Activated CD4-positive, CD25-positive, alpha-beta regulatory T cell treated with anti-CD3 and anti-CD28 coated beads, Interleukin-2, amount 50 U/mL, for 24 hours (primary cell): ENCODE data around the gene ZNF460.
A peak's percentile ranks its signal among the peaks of the same experiment; 100 is the strongest.

ENCODE experiments used
- ATAC-seq, 2 donors: fragments of 150-1000 bp; cut with Tn5 transposase; one replicate each; pipeline ENCODE4 v1.10.0; 2021; ENCODE audit warnings: mild to moderate bottlenecking in 1 of 2, moderate library complexity in 1 of 2

The ZNF460 gene

DNA sequence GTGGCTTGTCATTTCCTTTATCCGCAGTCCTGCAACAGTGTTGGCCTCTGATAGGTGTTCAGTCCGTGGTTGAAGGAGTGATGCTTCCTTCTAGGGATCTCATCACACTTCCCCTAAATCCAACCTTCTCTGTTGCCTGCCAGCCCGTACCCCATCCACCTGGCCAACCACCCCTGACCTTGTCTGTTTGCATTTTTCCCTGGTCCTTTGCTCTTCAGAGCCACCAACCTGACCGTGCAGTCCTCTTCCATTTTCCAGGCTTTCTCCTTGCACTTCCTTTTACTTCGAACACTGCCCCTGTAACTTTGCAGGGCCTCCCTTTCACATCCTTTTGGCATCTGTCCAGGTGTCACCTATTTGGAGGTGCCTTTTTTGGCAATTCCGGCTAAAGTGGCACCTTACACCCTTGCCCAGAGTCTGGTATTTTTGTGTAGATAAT is 696 bp downstream of the ZNF460 start:
- ATAC-seq = no peak

DNA sequence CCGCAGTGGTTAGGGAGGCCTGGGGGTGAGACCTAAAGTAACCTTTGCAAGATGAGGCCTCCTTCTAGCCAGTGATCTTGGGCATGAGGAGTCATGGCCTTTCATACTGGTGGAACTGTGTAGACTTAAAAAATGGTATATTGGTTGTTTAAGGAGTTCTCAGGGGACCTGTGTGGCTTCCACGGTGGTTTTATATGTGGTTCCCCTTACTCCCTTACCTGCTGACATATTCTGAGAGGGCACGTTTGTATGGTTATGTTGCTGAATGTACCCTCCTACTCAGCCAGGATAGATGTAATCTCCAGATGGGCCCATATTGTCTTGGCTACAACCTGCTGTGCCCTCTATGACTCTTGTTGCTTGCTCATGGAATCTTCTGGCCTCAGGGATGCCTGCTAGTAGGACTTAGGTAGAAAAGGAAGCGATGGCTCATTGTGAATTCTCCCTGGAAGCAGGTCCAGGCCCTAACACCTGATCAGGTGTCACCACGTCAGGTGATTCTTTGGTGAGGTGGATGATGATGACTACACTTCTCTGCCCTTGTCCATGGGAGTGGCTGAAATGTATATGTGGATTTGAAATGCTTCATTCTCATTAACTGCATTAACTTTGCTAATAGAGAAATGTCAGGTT is 1.8 kb downstream of the ZNF460 start:
- ATAC-seq = no peak

GRCh38 chr19:57288373-57288772 is 8.1 kb downstream of the ZNF460 start:
- ATAC-seq = no peak

DNA sequence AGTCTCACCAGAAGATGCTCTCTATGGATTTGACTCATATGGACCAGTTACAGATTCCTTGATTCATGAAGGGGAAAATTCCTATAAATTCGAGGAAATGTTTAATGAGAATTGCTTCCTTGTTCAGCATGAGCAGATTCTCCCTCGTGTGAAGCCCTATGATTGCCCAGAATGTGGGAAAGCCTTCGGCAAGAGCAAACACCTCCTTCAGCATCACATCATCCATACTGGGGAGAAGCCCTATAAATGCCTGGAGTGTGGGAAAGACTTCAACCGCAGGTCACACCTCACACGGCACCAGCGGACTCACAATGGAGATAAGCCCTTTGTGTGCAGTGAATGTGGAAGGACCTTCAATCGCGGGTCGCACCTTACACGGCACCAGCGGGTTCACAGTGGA is 10.7 kb downstream of the ZNF460 start:
- ATAC-seq = no peak

DNA sequence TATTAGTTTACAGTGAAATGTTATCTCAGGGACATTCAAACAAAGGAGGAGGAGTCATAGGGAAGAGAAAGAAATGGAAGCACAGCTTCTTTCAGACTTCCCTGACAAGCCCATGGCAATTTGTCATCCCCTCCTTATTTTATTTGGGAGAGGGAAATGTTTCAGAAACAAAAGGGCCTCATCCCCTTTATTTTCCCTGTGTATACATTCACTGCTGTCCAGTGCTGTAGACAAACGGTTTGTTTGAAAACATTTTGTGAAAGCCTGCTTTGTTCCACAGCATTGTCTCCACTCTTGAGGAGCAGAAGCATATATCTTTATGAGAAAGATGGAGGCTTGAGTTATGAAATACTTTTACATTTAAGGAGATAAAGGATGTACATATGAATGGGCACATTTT is 12.3 kb downstream of the ZNF460 start:
- no peak for ATAC-seq

DNA sequence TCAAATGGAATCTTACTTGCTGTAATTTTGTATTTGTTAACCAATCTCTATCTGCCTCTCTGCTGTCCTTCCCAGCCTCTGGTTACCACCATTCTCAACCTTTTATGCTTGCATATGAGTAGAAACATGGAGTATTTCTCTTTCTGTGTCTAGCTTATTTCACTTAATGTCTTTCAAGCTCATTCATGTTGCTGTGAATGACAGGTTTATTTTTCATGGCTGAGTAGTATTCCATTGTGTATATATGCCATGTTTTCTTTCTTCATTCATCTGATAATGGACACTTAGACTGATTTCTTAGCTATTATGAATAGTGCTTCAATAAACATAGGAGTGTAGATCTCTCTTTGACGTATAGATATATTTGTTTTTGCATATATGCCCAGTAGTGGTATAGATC is 13.4 kb downstream of the ZNF460 start:
- no peak for ATAC-seq

DNA sequence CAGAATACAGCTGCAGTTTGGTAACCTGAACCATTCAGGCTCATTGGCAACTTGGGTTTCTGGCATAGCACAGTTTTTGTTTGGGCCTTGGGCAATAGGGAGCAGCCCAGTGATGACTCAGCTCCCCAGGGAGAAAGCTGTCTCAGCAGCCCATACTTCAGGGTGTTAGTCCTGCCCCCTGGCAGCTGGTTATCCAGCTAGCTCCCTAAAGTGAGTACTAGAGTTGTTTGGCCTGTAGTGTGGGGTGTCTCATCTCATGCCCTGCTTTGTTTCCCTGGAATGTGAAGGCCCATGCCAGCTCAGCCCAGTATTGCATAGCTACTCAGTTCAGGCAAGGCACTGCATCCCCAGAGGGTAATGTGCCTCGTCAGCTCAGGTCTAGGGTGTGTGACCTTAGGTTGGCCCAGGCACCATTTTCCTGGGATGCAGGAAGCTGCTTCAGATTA is 21.8 kb downstream of the ZNF460 start:
- no peak for ATAC-seq

DNA sequence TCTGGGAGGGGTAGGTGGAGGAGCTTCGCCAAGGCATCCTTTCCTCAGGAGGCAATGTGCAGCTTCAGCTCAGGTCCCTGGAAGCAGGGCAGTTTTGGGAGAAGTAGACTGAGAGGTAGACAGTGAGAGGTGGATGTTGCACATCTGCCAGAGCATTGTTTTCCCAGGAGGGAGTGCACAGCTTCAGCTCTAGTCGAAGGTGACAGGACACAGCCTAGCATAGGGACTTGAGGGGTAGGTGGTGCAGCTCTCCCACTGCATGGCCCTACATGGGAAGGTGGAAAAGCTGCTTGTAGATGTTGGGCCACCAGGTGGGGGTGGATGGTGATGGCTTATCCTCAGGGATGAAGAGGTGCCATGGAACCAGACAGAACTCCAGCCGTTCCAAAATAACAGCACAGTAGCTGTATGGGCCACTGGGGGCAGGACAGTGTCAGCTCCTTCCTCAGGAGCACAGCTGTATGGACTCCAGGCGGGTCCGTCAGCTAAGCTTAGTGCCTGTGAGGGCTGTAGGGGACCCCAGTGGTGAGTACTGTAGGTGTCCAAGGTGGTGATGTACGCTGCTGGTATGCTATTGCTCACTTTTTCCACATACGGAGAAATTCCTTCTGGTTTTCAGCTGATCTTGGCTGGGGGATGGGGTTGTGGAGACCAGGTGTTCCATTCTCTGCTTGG is 22.6 kb downstream of the ZNF460 start:
- no peak for ATAC-seq

- ATAC-seq = no peak
These were observed 24.8 kb downstream of the ZNF460 start for GRCh38 chr19:57305056-57305455.

GRCh38 chr19:57308514-57308913 is 28.2 kb downstream of the ZNF460 start:
- ATAC-seq = no peak

DNA sequence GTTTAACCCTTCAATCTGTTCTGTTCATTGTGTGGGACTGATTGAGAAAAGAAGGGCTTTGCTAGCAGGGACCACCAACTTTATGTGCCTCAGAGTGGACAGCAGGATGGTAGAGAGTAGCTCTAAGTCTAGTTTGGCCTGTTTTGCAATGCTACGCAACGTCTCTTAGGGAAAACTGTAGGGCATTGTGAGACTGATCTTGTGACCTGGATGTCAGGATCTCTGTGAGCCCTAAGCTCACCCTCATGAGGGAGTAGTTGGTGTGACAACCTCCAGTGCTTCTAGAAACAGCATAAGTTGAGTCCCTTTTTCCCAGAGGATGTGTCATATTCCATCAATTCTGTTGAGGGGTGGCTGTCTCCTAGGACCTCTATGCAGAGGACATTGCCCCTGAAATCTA is 30.5 kb downstream of the ZNF460 start:
- no peak for ATAC-seq

GRCh38 chr19:57314146-57314545 is 33.9 kb downstream of the ZNF460 start:
- no peak for ATAC-seq

DNA sequence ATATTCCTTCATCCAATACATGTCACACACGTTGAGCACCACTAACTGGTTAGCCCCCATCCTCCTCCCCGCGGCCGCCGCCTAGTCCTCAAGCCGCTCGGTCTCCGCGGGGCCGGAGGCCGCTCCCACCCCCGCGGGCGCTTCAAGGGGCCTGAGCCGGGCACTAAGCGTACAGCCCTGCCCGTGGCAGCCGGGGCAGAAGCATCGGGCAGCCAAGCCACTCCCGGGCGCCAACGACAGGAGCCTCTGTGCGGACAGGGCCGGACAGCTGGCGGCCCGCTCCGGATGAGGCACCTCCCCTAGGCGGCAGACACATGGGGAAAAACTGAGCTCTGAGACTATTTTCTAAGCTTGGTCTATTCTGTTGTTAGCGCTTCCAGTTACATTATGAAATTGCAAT is 37.2 kb downstream of the ZNF460 start:
- ATAC-seq = no peak

GRCh38 chr19:57319869-57320179 is 39.5 kb downstream of the ZNF460 start:
- ATAC-seq = no peak

DNA sequence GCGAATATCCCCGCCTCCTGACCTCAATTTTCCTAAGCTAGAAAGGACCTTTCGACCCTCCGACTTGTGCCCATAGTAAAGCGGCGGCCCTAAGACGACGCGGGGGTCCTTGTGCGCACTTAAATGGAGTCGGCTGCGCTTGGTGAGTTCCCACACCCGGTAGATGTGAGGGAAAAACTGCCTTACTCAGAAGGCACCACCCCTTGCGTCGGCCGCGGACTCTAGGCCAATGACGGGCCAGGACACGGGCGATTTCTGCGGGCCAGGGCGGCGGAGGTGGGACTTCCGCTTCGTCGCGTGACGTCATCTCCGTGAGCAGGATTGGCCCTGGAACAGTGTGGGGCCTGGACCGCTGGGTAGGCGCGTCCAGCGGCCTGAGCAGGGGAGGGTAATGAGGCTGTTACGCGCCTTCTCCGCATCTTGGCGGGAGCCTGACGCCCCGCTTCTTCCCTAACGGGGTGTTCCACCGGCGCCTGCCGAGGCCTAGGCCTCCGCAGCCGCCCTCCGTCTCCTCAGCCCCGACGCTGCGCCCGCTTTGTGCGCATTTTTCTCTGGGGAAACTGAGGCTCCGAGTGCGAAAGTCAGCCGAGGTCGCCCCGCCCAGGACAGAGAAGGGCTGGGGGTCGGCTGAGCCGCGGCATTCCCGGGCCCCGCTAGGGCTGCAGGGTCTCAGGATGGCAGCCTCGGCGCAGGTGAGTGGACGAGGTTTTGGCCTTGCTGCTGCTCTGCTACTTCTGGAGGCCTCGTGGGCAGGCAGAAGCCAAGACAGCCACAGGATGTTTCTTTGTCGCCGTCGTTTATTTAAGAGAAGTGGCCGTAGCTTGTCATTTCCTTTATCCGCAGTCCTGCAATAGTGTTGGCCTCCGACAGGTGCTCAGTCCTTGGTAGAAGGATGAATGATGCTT is 40.1 kb downstream of the ZNF460 start, which contains the start of gene ZNF543:
Gene ZNF543 (plus strand): TSS at position 293 of the 905 bp plus-strand sequence. CDS start 382 bp downstream, at position 675.
- ATAC-seq = peak; percentile 99

DNA sequence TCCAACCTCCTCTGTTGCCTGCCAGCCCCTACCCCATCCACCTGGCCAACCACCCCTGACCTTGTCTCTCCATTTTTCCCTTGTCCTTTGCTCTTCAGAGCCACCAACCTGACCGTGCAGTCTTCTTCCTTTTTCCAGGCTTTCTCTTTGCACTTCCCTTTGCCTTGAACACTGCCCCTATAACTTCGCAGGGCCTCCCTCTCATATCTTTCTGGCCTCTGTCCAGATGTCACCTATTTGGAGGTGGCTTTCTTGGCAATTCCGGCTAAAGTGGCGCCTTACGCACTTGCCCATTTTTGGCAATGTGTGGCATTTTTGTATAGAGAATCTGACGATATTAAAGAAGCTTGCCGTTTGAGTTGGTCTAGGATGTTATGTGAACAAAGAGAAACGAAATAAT is 40.8 kb downstream of the ZNF460 start:
- ATAC-seq = no peak

DNA sequence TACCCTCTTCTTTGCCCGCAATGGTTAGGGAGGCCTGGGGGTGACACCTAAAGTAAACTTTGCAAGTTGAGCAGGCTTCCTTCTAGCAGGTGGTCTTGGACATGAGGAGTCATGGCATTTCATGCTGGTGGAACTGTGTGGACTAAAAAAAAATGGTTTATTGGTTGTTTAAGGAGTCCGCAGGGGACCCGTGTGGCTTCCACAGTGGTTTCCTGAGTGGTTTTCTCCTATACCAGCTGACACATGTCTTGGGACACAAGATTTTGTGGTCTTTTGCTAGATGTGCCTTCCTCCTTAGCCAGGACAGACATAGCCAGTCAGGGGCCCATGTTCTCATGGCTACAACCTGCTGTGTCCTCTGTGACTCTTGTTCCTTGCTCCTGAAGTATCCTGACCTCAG is 41.5 kb downstream of the ZNF460 start:
- no peak for ATAC-seq

DNA sequence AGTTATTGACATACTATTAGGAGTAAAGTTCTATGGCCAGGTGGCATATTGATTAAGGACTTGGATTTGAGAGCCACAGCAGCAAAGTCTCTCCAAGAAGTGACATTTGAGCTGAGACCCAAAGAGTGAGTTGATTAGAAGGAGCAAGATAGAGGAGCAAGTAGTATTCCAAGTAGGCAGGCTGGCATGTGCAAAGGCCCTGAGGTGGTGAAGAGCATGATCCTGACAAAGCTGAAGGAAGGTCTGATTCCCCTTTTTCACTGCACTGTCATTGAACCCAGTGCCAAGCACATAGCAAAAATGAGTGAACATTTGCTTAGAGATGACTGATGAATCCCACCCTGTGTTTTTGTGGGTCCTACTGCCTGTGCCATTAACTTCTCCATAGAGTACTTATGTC is 44.7 kb downstream of the ZNF460 start:
- no peak for ATAC-seq

DNA sequence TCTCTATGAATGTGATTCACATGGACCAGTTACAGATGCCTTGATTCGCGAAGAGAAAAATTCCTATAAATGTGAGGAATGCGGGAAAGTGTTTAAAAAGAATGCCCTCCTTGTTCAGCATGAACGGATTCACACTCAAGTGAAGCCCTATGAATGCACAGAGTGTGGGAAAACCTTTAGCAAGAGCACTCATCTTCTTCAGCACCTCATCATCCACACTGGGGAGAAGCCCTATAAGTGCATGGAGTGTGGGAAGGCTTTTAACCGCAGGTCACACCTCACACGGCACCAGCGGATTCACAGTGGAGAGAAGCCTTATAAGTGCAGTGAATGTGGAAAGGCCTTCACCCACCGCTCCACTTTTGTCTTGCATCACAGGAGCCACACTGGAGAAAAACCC is 47.7 kb downstream of the ZNF460 start:
- ATAC-seq = no peak

DNA sequence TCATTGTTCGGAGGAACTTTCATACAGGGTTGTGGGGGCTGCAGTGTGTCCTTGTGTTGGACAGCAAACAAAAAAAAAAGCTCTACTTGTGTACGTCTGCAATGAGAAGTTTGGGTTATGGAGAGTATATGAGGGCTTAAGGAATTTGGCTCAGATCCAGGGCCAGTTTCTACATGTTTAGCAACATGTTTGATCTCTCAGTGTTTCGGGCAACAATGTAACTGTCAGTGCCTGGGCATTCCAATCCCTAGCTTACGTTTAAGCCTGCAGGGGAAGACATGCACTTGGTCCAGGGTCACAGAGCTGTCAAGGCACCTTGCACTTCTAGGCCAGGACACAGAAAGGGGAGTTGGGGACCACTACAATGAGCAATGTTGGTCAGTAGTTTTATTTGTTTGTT is 53.9 kb downstream of the ZNF460 start:
- ATAC-seq = no peak

- ATAC-seq = no peak
These were observed 58.6 kb downstream of the ZNF460 start for GRCh38 chr19:57338877-57339276.

- ATAC-seq = no peak
These were observed 62.3 kb downstream of the ZNF460 start for GRCh38 chr19:57342582-57342981.
